ENCODE data around the gene PPP1R14C.

DNA sequence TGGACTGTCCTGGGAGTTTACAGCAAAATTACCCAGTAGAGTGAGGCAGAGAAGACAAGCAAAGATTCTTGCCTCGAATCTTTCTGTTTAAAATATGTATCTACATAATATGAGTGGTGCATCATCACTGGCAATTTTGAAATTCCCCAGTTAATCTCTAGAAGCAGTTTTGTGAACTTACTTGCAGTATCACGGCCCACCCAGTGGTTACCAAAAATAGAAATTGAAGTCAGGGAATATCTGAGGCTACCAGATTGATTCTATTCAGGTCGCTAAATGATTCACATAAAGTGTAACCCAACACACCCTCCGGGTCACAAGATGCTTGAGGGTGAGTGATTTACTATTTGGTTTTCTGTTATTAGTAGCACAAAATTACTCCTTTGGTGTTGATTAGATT is 111.9 kb downstream of the PPP1R14C start:
- TF ChIP-seq, protein P1, sequence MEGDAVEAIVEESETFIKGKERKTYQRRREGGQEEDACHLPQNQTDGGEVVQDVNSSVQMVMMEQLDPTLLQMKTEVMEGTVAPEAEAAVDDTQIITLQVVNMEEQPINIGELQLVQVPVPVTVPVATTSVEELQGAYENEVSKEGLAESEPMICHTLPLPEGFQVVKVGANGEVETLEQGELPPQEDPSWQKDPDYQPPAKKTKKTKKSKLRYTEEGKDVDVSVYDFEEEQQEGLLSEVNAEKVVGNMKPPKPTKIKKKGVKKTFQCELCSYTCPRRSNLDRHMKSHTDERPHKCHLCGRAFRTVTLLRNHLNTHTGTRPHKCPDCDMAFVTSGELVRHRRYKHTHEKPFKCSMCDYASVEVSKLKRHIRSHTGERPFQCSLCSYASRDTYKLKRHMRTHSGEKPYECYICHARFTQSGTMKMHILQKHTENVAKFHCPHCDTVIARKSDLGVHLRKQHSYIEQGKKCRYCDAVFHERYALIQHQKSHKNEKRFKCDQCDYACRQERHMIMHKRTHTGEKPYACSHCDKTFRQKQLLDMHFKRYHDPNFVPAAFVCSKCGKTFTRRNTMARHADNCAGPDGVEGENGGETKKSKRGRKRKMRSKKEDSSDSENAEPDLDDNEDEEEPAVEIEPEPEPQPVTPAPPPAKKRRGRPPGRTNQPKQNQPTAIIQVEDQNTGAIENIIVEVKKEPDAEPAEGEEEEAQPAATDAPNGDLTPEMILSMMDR (IDR thresholded peaks at IDR 0.05; ENCODE audit: extremely low read depth in 1 of 2, insufficient read depth in 1 of 2, low read depth in 1 of 2, low read length in 2 of 2): no peak
- no peak for TF ChIP-seq FOS (IDR thresholded peaks at IDR 0.05; ENCODE audit: borderline replicate concordance, insufficient read depth, low read length)
- TF ChIP-seq JUN (IDR thresholded peaks at IDR 0.05; ENCODE audit: borderline replicate concordance, insufficient read depth, insufficient read length, low read depth): no peak
- no peak for TF ChIP-seq POLR2AphosphoS5 (IDR thresholded peaks at IDR 0.05; ENCODE audit: insufficient read depth, low read depth, low read length)
- TF ChIP-seq EZH2 (IDR thresholded peaks at IDR 0.05; ENCODE audit: borderline replicate concordance, low read depth, low read length, severe bottlenecking): no peak
- TF ChIP-seq POLR2A (IDR thresholded peaks at IDR 0.05; ENCODE audit: low read depth, low read length): no peak

Measured in endothelial cell of umbilical vein (primary cell).